ENCODE results near the gene DCAF8. TPM values are rescaled to one million over a fixed set of nuclear protein-coding genes. Genes with fewer than 3 reads are reported as not detected.

DCAF8 gene
- total RNA-seq, 1 experiment from 2014 or later = 143 TPM

GRCh38 chr1:160247053-160247452 lies 15.3 kb downstream of the DCAF8 start:
- POLR2A ChIA-PET = no interaction called here
- no peak for DNase-seq (ENCODE audit: low spot score)
- Mint-ChIP-seq H3K27ac (no peak overlapping the region; the same call in 1 of the 2 replicates), H3K27me3 (ENCODE audit: low read depth) (no peaks in the 10 kb centered on the region), H3K4me3 (no peak overlapping the region), H3K36me3 (peaks cover 17% of the 10 kb centered on the region), H3K9me3 (no peaks in the 10 kb centered on the region), H3K4me1 (peaks cover 4% of the 10 kb centered on the region)
- no peak for ATAC-seq
- CTCF ChIA-PET = interaction anchor here (0.9 to 2.8 kb wide), 5 partner anchors 27 to 146 kb away, joined by 3 to 12 read pairs (median 4); no protein-coding TSS in a partner anchor
- TF ChIP-seq FOXP4 (CRISPR knock-in tag; IDR thresholded peaks at IDR 0.05) (no peak), ZNF671 (CRISPR knock-in tag; IDR thresholded peaks at IDR 0.05) (no peak), AFF4 (CRISPR knock-in tag; IDR thresholded peaks at IDR 0.05; ENCODE audit: borderline replicate concordance) (no peak), ZNF263 (CRISPR knock-in tag; IDR thresholded peaks at IDR 0.05; ENCODE audit: low read depth) (no peak), ZMAT4 (CRISPR knock-in tag; IDR thresholded peaks at IDR 0.05) (no peak), ATF1 (CRISPR knock-in tag; IDR thresholded peaks at IDR 0.05) (no peak), ZNF396 (CRISPR knock-in tag; IDR thresholded peaks at IDR 0.05; ENCODE audit: borderline replicate concordance) (no peak), ZNF281 (CRISPR knock-in tag; IDR thresholded peaks at IDR 0.05) (no peak), ARID4B (CRISPR knock-in tag; IDR thresholded peaks at IDR 0.05; ENCODE audit: borderline replicate concordance) (no peak), AR (CRISPR knock-in tag; IDR thresholded peaks at IDR 0.05) (no peak), ZNF425 (CRISPR knock-in tag; conservative IDR thresholded peaks at IDR 0.05) (no peak), E2F1 (CRISPR knock-in tag; IDR thresholded peaks at IDR 0.05) (no peak), ATF6 (CRISPR knock-in tag; IDR thresholded peaks at IDR 0.05) (no peak), FOXJ3 (CRISPR knock-in tag; IDR thresholded peaks at IDR 0.05; ENCODE audit: borderline replicate concordance) (no peak)

Data from WTC11 (cell line).